GM10266 (cell line): ENCODE measurements around the gene ACOX1.
"Not testable (repeated sequence)": the region's sequence is repeated elsewhere in the genome, so short reads cannot be mapped to it uniquely, and the experiment has no call there.

Experiments used
- DNase-seq: peaks from one replicate; pipeline ENCODE4 v3.0.0; 2012; ENCODE audit errors: extremely low spot score
- TF ChIP-seq, protein P1 (sequence below): IDR thresholded peaks from 2 replicates; pipeline ENCODE4 v1.5.1; 2012; ENCODE audit warnings: mild to moderate bottlenecking, low read depth; ENCODE audit not compliant: control insufficient read depth, insufficient read depth; ENCODE audit errors: missing control alignments

Gene ACOX1

DNA sequence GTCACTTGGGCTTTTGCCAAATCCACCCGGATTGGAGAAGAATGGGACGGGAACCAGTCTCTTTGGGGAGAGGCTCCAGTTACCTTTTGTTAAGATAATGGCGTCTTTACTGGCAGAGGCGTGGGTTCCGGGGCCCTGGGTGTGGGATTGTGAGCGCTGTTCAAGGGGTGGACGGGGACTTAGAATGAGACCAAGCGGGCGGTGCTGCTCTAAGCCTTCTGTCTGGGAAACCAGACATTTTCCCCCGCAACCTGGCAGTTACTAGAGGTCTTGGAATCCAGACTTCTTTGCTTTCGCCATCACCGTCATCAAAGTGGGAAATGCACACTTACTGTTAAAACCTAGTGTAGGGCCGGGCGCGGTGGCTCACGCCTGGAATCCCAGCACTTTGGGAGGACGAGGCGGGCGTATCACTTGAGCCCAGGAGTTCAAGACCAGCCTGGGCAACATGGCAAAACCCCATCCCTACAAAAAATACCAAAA lies 780 bp upstream of the ACOX1 start:
- peak; percentile 27 for DNase-seq

DNA sequence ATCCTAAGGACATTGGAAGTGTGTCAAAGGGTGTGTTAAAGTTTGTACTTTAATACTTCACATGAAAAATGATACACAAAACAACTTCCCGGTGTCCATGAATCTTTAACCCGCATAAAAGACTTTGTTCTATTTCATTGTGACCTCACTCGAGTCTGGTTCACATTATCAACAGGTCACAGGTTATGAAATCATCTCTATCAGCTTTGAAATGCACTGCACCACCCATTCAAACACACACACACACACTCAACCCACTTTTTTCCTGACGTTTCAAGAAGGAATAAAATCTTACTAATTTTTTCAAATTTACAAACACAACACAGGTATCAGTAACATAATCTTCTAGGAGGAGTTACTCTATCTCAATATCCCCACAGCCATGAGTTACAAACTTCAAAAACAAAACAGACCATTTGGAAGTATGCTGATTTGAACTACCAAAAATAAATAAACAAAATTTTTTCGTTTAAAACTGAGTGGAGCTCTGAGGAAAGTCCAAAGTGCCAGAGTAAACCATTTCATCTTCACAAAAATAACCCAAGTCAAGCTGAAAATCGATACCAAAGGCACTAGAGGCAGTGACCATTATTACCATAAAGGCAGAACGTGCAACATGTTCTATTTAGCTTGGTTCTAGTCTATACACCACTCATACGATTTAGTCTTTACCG lies 2.7 kb downstream of the ACOX1 start:
- DNase-seq, result no peak
- TF ChIP-seq, protein P1, sequence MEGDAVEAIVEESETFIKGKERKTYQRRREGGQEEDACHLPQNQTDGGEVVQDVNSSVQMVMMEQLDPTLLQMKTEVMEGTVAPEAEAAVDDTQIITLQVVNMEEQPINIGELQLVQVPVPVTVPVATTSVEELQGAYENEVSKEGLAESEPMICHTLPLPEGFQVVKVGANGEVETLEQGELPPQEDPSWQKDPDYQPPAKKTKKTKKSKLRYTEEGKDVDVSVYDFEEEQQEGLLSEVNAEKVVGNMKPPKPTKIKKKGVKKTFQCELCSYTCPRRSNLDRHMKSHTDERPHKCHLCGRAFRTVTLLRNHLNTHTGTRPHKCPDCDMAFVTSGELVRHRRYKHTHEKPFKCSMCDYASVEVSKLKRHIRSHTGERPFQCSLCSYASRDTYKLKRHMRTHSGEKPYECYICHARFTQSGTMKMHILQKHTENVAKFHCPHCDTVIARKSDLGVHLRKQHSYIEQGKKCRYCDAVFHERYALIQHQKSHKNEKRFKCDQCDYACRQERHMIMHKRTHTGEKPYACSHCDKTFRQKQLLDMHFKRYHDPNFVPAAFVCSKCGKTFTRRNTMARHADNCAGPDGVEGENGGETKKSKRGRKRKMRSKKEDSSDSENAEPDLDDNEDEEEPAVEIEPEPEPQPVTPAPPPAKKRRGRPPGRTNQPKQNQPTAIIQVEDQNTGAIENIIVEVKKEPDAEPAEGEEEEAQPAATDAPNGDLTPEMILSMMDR, result no peak

More for the DNA sequence above, 780 bp upstream of the ACOX1 start:
- TF ChIP-seq, protein P1, result no peak

DNA sequence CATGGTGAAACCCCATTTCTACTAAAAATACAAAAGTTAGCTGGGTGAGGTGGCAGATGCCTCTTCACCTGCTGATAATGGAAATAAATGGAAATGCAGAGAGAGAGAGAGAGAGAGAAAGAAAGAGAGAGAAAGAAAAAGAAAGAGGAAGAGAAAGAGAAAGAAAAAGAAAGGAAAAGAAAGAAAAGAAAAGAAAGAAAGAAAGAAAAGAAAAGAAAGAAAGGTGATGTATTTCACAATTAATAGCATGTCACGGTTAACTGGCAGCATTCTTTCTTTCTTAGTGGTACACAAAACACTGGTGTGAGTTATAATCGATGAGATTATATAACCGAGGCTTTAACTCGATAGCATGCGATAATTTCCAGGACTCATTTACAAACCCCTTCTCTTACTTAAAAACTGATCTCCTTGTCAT lies 3.2 kb downstream of the ACOX1 start:
- no peak for DNase-seq
- TF ChIP-seq, protein P1, result no peak

DNA sequence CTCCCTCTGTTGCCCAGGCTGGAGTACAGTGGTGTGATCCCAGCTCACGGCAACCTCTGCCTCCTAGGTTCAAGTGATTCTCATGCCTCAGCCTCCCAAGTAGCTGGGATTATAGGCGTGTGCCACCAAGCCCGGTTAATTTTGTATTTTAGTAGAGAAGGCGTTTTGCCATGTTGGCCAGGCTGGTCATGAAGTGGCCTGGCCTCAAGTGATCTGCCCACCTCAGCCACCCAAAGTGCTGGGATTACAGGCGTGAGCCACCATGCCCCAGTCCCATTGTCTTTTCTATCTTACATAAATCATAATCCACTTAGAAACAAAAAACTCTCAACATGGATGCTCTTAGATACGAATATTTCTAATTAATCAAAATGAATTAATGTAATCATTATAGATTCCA lies 3.8 kb downstream of the ACOX1 start:
- DNase-seq, result not testable (repeated sequence)

DNA sequence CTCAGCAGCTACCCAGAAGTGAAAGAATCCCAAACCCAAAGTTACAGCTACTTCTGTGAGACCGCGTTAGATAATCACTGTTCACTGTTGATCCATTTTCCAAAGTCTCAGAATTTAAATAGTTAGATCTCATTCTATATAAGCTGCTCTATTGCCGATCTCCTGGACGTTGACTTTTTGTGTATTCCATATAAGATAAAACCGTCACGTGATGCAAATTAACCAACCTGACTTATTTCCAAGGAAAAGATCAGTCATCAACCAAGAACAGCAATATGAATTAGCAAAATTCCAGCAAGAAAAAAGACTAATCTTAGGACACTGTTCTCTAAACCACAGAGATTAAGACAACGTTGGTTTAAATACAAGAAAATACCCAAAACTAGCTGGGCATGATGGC lies 8.3 kb downstream of the ACOX1 start:
- no peak for DNase-seq
- TF ChIP-seq, protein P1, result no peak

DNA sequence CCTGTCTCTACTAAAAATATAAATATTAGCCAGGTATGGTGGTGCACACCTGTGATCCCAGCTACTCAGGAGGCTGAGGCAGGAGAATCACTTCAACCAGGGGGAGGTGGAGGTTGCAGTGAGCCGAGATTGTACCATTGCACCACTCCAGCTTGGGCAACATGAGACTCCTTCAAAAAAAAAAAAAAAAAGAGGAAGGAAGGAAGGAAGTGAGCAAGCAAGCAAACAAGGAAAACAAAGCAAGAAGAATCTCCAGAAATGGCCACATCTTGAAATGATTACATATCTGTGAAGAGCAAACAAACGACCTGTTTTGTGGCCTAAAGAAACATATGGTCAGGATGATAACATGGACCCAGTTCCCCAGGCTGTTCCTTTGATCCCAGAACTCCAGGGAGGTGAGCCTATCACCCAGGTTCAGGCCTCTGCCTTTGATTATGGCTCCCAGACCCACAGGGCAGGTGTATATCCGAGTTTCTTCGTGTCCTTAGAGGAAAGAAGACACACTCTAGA lies 8.9 kb downstream of the ACOX1 start:
- TF ChIP-seq, protein P1, result no peak
- no peak for DNase-seq

DNA sequence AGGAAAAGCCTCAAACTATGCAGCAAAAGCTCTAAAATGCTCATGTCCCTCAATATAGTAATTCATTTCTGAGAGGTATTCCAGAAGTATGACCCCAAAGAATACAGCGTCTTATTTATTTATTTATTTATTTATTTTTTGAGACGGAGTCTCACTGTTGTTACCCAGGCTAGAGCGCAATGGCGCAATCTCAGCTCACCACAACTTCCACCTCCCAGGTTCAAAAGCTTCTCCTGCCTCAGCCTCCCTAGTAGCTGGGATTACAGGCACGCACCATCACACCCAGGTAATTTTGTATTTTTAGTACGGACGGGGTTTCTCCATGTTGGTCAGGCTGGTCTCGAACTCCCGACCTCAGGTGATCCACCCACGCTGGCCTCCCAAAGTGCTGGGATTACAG lies 9.9 kb downstream of the ACOX1 start:
- not testable (repeated sequence) for DNase-seq

DNA sequence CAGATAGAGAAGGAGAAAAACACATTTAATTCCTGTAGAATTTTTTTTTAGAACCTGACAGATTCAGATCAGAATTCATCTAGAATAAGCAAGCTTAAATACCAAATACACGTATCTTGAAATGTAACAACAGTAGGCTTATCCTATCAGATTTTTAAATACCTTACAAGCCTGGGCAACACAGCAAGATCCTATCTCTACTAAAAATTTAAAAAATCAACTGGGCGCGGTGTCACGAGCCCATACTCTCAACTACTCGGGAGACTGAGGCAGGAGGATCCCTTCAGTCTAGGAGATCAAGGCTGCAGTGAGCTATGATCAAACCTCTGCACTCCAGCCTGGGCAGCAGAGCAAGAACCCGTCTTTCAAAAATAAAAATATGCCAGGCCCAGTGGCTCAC lies 13.5 kb downstream of the ACOX1 start:
- no peak for DNase-seq
- TF ChIP-seq, protein P1, result no peak
